Measurements from ENCODE around the gene COTL1. TPM values are rescaled to one million over a fixed set of nuclear protein-coding genes. Genes with fewer than 3 reads are reported as not detected.

The COTL1 gene
- total RNA-seq, 2 experiments from 2014 or later: 179 to 181 TPM

DNA sequence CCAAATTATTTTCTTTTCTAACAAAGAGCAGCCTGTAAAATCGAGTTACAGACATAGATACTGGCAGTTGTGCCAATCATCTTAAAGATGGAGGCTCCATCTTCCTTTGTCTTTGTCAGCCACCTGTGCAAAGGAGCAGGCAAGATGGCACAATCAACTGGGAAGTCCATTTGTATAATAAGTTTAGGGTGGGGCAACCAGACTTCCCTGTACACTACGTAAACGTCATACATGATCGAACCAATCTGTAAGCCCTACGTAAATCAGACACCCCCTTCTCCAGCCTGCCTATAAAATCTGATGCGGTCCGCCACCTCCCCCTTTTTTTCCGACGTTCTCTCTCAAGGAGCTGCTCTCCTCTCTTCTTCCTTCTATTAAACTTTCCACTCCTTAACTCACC lies 82.0 kb downstream of the COTL1 start:
- no peak overlapping the region for H3K27ac ChIP-seq (ENCODE audit: low read depth in 1 of 2, low read length in 2 of 2)
- H3K27me3 ChIP-seq (ENCODE audit: control insufficient read depth in 1 of 2, insufficient read depth in 2 of 2, low read length in 2 of 2): no peaks in the 10 kb centered on the region
- Mint-ChIP-seq H3K4me1 (ENCODE audit: low read depth) (no peaks in the 10 kb centered on the region), H3K36me3 (ENCODE audit: low read depth) (no peaks in the 10 kb centered on the region), H3K9me3 (no peaks in the 10 kb centered on the region), H3K27me3 (no peaks in the 10 kb centered on the region), H3K4me3 (no peak overlapping the region), H3K27ac (no peak overlapping the region)
- intact Hi-C loops (cut with DNase I, micrococcal nuclease): no loop called here
- ChIA-PET CTCF (no interaction called here), POLR2A (no interaction called here)
- peaks cover 0 to 4% of the 10 kb centered on the region in 2 experiments for H3K9me3 ChIP-seq (ENCODE audit: control insufficient read depth in 1 of 2, insufficient read depth in 1 of 2, low read length in 2 of 2)
- H3K4me3 ChIP-seq (ENCODE audit: low read length): no peak overlapping the region
- H3K36me3 ChIP-seq (ENCODE audit: insufficient read depth, low read length): no peaks in the 10 kb centered on the region
- TF ChIP-seq CTCF (IDR thresholded peaks at IDR 0.05): no peak
- DNase-seq: no peak
- peaks cover 11% of the 10 kb centered on the region for H3K4me1 ChIP-seq (ENCODE audit: insufficient read depth, low read length)
- ATAC-seq (ENCODE audit: poor library complexity): no peak

GRCh38 chr16:84535408-84535807 lies 82.5 kb downstream of the COTL1 start:
- Mint-ChIP-seq H3K4me3 (no peak overlapping the region), H3K36me3 (ENCODE audit: low read depth) (no peaks in the 10 kb centered on the region), H3K27me3 (no peaks in the 10 kb centered on the region), H3K9me3 (no peaks in the 10 kb centered on the region), H3K27ac (no peak overlapping the region), H3K4me1 (ENCODE audit: low read depth) (no peaks in the 10 kb centered on the region)
- Histone ChIP-seq H3K4me3 (ENCODE audit: low read length) (no peak overlapping the region), H3K9me3 (ENCODE audit: control insufficient read depth in 1 of 2, insufficient read depth in 1 of 2, low read length in 2 of 2) (peaks cover 0 to 4% of the 10 kb centered on the region in 2 experiments), H3K4me1 (ENCODE audit: insufficient read depth, low read length) (peaks cover 11% of the 10 kb centered on the region), H3K27me3 (ENCODE audit: control insufficient read depth in 1 of 2, insufficient read depth in 2 of 2, low read length in 2 of 2) (no peaks in the 10 kb centered on the region), H3K27ac (ENCODE audit: low read depth in 1 of 2, low read length in 2 of 2) (no peak overlapping the region), H3K36me3 (ENCODE audit: insufficient read depth, low read length) (no peaks in the 10 kb centered on the region)
- no peak for TF ChIP-seq CTCF (IDR thresholded peaks at IDR 0.05)
- CTCF ChIA-PET: interaction anchor here (0.6 kb wide), 1 partner anchor 84 kb away, joined by 3 read pairs; no protein-coding TSS in a partner anchor
- intact Hi-C loops (cut with DNase I, micrococcal nuclease): no loop called here
- POLR2A ChIA-PET: no interaction called here
- DNase-seq (no peak), ATAC-seq (ENCODE audit: poor library complexity) (no peak)

DNA sequence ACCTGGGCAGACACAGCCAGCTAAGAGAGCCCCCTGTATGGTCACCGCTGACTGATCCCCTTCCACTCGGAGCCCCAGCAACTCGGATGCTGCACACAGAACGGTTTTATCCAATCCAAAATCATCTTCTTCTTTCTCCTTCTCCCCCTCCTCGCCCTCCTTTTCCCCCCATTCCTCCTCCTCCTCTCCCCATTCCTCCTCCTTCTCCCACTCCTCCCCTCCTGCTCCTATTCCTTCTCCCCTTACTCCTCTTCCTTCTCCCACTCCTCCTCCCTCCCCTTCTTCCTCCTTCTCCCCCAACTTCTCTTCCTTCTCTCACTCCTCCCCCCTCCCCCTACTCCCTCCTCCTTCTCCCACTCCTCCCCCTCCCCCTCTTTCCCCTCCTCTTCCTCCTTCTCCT lies 83.1 kb downstream of the COTL1 start:
- Mint-ChIP-seq H3K9me3 (no peaks in the 10 kb centered on the region), H3K4me1 (ENCODE audit: low read depth) (no peaks in the 10 kb centered on the region), H3K27ac (no peak overlapping the region), H3K4me3 (no peak overlapping the region), H3K36me3 (ENCODE audit: low read depth) (no peaks in the 10 kb centered on the region), H3K27me3 (no peaks in the 10 kb centered on the region)
- ATAC-seq (ENCODE audit: poor library complexity) (no peak), DNase-seq (no peak)
- Histone ChIP-seq H3K4me1 (ENCODE audit: insufficient read depth, low read length) (peaks cover 11% of the 10 kb centered on the region), H3K27ac (ENCODE audit: low read depth in 1 of 2, low read length in 2 of 2) (no peak overlapping the region), H3K27me3 (ENCODE audit: control insufficient read depth in 1 of 2, insufficient read depth in 2 of 2, low read length in 2 of 2) (no peaks in the 10 kb centered on the region), H3K36me3 (ENCODE audit: insufficient read depth, low read length) (no peaks in the 10 kb centered on the region), H3K4me3 (ENCODE audit: low read length) (no peak overlapping the region), H3K9me3 (ENCODE audit: control insufficient read depth in 1 of 2, insufficient read depth in 1 of 2, low read length in 2 of 2) (peaks cover 0 to 4% of the 10 kb centered on the region in 2 experiments)
- intact Hi-C loops (cut with DNase I, micrococcal nuclease): no loop called here
- ChIA-PET CTCF (no interaction called here), POLR2A (interaction anchor here (0.6 kb wide), 1 partner anchor 1196 kb away, joined by 3 read pairs; no protein-coding TSS in a partner anchor)
- TF ChIP-seq CTCF (IDR thresholded peaks at IDR 0.05): no peak

Measured in CD4-positive, alpha-beta T cell (primary cell).